ENCODE measurements around the gene CAGE1. TPM values are rescaled to one million over a fixed set of nuclear protein-coding genes. Genes with fewer than 3 reads are reported as not detected.
"Not testable (repeated sequence)": the region's sequence is repeated elsewhere in the genome, so short reads cannot be mapped to it uniquely, and the experiment has no call there.

The CAGE1 gene
- total RNA-seq, 1 donor from 2014 or later = not detected

GRCh38 chr6:7317538-7317937, 72.0 kb downstream of the CAGE1 start:
- no peak for DNase-seq
- Mint-ChIP-seq H3K9me3 (ENCODE audit: unreplicated experiment) (peaks cover 4% of the 10 kb centered on the region), H3K27ac (ENCODE audit: unreplicated experiment) (no peak overlapping the region), H3K36me3 (ENCODE audit: unreplicated experiment) (no peaks in the 10 kb centered on the region), H3K4me3 (ENCODE audit: unreplicated experiment) (no peak overlapping the region), H3K27me3 (ENCODE audit: unreplicated experiment) (no peaks in the 10 kb centered on the region), H3K4me1 (ENCODE audit: low read depth, unreplicated experiment) (peaks cover 1% of the 10 kb centered on the region)
- no peak for TF ChIP-seq CTCF (IDR thresholded peaks at IDR 0.05; ENCODE audit: partially characterized antibody, unreplicated experiment)

GRCh38 chr6:7316658-7317533, 72.6 kb downstream of the CAGE1 start:
- no peak for DNase-seq
- Mint-ChIP-seq H3K9me3 (ENCODE audit: unreplicated experiment) (peaks cover 4% of the 10 kb centered on the region), H3K36me3 (ENCODE audit: unreplicated experiment) (peaks cover 5% of the 10 kb centered on the region)

GRCh38 chr6:7315948-7316365, 73.6 kb downstream of the CAGE1 start:
- Mint-ChIP-seq H3K36me3 (ENCODE audit: unreplicated experiment) (peaks cover 5% of the 10 kb centered on the region), H3K9me3 (ENCODE audit: unreplicated experiment) (peaks cover 4% of the 10 kb centered on the region), H3K27ac (ENCODE audit: unreplicated experiment) (no peak overlapping the region), H3K4me3 (ENCODE audit: unreplicated experiment) (no peak overlapping the region), H3K27me3 (ENCODE audit: unreplicated experiment) (peaks cover 6% of the 10 kb centered on the region), H3K4me1 (ENCODE audit: low read depth, unreplicated experiment) (peaks cover 4% of the 10 kb centered on the region)
- DNase-seq = no peak
- TF ChIP-seq CTCF (IDR thresholded peaks at IDR 0.05; ENCODE audit: partially characterized antibody, unreplicated experiment) = no peak

More at GRCh38 chr6:7316658-7317533, 72.6 kb downstream of the CAGE1 start:
- no peak for TF ChIP-seq CTCF (IDR thresholded peaks at IDR 0.05; ENCODE audit: partially characterized antibody, unreplicated experiment)
- Mint-ChIP-seq H3K4me3 (ENCODE audit: unreplicated experiment) (peak overlapping the region; percentile 27), H3K4me1 (ENCODE audit: low read depth, unreplicated experiment) (peaks cover 1% of the 10 kb centered on the region), H3K27ac (ENCODE audit: unreplicated experiment) (peak overlapping the region; percentile 6), H3K27me3 (ENCODE audit: unreplicated experiment) (peaks cover 5% of the 10 kb centered on the region)

- not testable (repeated sequence) for H3K27me3 Mint-ChIP-seq (ENCODE audit: unreplicated experiment)
These were observed 74.2 kb downstream of the CAGE1 start for GRCh38 chr6:7315087-7315947.

GRCh38 chr6:7314414-7314813, 75.1 kb downstream of the CAGE1 start:
- Mint-ChIP-seq H3K4me3 (ENCODE audit: unreplicated experiment) (no peak overlapping the region), H3K27ac (ENCODE audit: unreplicated experiment) (no peak overlapping the region), H3K27me3 (ENCODE audit: unreplicated experiment) (peaks cover 6% of the 10 kb centered on the region), H3K4me1 (ENCODE audit: low read depth, unreplicated experiment) (peaks cover 4% of the 10 kb centered on the region), H3K9me3 (ENCODE audit: unreplicated experiment) (peaks cover 4% of the 10 kb centered on the region), H3K36me3 (ENCODE audit: unreplicated experiment) (peaks cover 5% of the 10 kb centered on the region)
- no peak for DNase-seq
- TF ChIP-seq CTCF (IDR thresholded peaks at IDR 0.05; ENCODE audit: partially characterized antibody, unreplicated experiment) = no peak

More at GRCh38 chr6:7315087-7315947, 74.2 kb downstream of the CAGE1 start:
- not testable (repeated sequence) for H3K27ac Mint-ChIP-seq (ENCODE audit: unreplicated experiment); H3K36me3 Mint-ChIP-seq (ENCODE audit: unreplicated experiment); H3K9me3 Mint-ChIP-seq (ENCODE audit: unreplicated experiment); H3K4me1 Mint-ChIP-seq (ENCODE audit: low read depth, unreplicated experiment); H3K4me3 Mint-ChIP-seq (ENCODE audit: unreplicated experiment); DNase-seq
